C1 segment of cervical spinal cord (tissue), 14 donors: Measurements from ENCODE around the gene ITGAE.
A peak's percentile ranks its signal among the peaks of the same experiment; 100 is the strongest.
"Not testable (repeated sequence)": the region's sequence is repeated elsewhere in the genome, so short reads cannot be mapped to it uniquely, and the experiment has no call there.

Experiments
- DNase-seq, 14 donors: peaks; one replicate each; lab custom pipeline; 2025; lab: John Stamatoyannopoulos, UW

ITGAE gene

DNA sequence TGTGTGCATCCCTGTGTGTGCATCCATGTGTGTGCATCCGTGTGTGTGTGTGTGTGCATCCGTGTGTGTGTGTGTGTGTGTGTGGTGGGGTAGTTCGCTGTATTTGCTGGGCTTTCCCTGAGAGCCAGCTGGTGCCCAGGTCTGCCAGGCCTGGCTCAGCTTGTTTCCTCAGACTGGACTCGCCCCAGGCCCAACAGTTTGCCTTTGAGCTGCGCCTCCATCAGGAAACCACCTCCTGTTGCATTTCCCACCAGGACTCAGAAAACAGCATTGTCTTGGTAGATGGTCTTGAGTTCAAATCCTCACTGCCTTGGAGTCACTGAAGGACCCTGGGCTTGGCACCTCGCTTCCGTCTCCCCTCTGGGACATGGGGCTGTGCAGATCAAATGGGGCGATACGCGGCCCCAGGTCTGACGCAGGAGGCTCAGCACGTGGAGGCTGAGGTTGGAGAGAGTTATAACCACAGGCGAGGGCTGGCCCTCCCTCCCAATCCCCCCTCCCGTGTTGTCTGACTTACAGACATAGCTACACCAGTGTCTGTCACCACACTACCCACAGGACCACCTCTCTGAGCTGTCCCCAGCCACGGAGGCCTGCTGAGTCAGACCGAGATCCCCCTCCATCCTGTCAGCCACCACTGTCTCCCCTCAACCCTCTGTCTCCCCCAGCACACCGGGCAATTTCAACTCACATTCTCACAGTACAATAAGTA lies 4.7 kb downstream of the ITGAE start:
- peak in 1 of 14 donors; percentile 61 for DNase-seq

DNA sequence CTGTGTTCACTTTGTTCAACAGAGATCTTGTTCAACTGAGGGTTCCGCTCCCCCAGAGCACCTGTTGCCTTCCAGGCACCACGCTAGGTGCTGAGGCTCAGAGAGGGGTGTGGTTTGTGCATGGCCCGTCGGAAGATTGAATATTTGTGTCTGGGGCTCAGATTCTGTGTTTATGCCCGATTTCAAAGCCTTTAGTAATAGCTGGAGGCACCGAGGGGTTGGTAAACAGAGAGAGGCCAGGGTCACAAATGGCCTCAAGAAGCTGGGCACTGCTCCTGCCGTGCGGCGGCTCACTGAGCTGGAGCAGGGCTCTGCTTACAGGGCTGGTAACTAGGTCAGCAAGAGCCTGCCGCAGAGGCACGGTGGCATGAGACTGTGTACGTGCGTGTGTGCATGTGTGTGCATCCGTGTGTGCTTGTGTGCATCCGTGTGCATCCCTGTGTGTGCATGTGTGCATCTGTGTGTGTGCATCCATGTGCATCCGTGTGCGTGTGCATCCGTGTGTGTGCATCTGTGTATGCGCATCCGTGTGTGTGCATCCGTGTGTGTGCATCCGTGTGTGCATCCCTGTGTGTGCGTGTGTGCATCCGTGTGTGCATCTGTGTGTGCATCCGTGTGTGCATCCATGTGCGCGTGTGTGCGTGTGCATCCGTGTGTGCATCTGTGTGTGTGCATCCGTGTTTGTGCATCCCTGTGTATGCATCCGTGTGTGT lies 5.4 kb downstream of the ITGAE start:
- DNase-seq, result peak in 1 of 14 donors; percentile 51

DNA sequence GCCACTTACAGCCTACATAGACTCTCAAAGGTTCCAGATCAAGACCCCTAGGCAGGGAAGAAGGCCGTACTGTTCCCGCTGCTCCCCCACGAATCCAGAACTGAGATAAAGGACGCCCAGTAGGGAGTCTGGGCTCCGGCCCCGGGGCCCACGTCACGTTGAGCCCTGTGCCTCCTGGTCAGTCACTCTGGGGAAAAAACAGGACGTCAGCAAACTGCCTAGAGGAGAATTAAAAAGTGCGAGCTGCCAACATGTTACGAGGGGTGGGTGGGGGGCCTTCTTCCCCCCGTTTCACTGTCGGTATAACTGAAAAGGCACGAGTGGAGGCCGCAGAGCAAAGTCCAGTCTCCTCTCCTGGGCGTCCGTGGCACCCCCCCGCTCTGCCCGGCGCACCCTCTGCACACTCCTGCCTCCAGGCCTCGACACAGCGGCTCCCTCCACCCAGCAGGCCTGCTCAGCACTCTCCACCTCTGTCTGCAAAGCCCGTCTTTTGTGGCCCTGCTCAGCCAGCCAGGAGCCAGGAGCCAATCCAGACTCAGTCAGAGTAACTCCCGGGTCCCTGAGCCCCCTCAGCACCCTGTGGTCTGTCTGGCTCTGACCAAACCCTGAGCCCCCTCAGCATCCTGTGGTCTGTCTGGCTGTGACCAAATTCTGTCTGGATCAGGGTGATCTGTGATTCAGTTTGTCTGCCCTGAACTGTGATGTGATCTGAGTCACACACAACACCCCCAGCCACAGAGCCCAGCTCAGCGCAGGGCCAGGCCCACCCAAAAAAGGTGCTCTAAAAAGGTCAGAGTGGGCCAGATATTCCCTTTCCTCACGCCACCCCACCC lies 6.2 kb downstream of the ITGAE start:
- DNase-seq, result no peak

DNA sequence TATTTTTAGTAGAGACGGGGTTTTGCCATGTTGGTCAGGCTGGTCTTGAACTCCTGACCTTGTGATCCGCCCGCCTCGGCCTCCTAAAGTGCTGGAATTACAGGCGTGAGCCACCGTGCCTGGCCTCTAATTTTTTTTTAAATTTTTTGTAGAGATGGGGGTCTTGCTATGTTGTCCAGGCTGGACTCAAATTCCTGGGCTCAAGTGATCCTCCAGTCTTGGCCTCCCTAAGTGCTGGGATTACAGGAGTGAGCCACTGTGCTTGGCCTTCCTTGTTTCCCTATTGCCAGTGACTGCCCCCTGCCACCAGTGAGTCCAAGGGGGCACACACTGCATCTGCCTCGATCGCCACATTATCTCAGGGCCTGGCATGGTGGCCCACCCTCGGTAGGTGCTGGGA lies 6.8 kb downstream of the ITGAE start:
- not testable (repeated sequence) for DNase-seq

DNA sequence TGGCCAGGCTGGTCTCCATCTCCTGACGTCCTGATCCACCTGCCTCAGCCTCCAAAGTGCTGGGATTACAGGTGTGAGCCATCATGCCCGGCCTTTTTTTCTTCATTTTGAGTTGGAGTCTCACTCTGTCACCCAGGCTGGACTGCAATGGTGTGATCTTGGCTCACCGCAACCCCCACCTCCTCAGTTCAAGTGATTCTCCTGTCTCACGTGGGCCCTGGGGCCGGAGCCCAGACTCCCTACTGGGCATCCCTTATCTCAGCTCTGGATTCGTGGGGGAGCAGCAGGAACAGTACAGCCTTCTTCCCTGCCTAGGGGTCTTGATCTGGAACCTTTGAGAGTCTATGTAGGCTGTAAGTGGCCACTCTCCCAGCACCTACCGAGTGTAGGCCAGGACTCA lies 7.7 kb downstream of the ITGAE start:
- not testable (repeated sequence) for DNase-seq

DNA sequence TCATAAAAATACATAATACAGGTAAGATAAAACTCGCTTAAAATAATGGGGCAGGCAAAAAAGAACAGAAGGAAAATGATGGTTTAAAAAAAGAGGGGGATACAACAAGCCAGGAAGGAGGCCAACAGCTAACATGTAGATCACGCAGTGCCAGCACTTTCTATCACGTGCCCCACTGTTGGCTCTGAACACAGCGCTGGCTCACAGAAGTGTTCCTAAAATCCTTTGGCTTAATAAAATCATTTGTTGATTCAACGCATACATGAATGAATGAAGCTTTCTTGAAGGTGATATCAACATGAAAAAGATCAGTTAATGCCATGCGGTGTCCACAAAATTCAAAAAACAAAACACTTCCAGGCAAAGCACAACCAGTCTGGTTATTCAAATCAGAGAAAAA lies 8.5 kb downstream of the ITGAE start:
- peak in 8 of 14 donors; percentile 0 to 55 (median 12) for DNase-seq

DNA sequence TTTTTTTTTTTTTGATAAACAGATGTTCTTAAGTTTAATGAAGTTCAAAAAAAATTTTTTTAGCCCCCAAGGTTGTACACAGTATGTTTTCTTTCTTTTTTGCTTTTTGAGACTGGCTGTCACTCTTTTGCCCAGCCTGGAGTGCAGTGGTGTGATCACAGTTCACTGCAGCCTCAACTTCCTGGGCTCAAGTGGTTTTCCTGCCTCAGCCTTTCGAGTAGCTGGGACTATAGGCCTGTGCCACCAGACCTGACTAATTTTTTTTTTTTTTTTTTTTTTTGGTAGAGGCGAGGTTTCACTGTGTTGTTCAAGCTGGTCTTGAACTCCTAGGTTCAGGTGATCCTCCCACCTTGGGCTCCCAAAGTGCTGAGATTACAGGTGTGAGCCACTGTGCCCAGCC lies 12.8 kb downstream of the ITGAE start:
- no peak for DNase-seq

DNA sequence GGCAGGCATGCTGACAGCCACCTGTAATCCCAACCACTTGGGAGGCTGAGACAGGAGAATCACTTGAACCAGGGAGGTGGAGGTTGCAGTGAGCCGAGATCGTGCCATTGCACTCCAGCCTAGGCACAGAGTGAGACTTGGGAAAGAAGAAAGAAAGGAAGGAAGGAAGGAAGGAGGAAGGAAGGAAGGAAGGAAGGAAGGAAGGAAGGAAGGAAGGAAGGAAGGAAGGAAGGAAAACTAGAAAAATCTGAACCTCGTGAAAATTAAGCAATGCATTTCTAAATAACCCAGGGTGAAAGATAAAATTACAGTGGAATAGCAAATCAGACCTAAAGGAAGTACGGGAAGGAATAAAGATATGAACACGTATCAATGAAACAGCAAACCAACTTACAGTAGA lies 15.7 kb downstream of the ITGAE start:
- not testable (repeated sequence) for DNase-seq

DNA sequence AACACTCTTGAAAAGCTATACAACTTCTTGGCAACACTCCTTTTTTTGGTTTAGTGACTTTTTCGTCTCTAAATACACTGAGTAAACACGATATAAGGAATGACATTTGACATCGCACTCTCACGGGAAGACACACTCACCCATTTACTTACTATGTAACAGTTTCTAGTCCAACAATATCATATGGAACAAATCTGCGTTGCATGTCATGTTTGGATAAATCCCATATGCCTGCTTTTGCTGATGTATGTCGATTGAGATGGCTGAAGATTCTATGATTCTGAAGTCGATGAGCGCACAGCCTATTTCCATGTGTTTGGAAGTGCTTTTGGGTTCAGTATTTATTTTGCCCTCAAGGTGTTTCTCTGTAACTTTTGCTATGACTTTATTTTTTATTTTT lies 18.2 kb downstream of the ITGAE start:
- DNase-seq, result no peak

DNA sequence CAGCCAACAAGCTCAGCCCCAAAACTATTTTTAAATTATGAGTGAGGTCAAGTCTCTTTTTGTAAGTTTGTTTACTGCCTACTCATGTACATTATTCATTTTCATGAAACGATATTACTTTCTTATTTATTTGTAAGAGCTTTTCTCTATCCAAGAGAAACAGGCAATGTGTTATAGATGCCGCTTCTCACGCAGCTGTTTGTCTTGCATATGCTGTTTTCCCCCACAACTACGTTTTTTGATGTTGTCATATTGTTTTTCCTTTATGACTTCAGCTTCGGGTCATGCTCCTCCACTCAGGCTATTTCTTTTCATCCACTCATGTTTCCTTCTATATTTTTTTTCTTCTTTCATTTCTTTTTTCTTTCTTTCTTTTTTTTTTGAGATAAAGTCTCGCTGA lies 20.0 kb downstream of the ITGAE start:
- no peak for DNase-seq

DNA sequence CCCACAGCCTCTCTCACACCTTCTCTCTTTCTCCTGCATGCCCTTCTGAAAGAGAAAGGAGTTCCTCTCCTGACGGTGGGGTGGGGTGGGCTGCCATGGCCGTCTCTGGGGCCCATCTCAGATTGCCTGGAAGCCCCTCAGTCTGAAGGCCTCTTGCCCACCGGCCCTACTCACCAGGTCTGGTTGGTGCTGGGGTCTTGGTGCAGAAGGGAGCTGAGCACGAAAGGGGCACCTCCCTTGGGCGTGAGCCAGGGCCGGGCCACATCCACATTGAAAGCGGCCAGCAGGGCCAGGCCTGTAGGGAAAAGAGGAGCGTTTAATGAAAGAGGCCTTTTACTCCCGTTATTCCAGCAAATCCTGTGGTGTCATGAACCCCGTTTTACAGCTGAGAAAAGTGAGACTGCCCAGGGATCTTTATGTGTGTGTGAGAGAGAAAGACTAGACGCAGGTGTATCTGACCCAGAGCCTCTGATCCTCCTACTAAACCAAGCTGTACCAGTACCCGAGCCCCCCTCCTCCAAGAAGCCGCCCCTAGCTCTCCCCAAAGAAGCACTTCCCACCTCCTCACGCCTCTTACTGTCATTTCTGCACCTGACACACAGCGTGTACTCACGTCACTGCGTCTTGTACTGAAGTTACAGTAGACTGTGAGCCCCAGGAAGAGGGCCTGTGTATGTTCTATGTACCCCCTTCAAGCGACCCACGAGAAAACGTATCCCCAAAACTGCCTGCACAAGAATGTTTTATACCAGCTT lies 23.4 kb downstream of the ITGAE start:
- no peak for DNase-seq

DNA sequence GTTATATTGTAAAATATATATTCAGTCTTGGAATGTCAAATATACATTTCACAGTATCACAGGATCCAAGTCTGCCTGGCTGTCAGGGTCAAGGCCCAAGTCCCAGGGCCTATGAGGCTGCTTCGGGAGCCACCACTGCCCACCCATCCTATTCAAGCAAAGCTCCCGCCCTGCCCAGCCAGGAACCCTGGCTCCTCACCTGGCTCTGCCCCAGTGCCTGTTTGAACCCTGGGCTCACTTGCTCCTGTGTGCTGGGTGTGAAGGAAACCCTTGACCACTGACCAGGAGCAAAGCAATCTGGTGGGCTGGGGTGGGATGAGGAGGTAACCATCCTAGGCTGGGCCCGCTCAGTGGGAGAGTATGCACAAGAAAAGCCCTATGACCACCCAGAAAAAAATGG lies 27.0 kb downstream of the ITGAE start:
- DNase-seq, result no peak

DNA sequence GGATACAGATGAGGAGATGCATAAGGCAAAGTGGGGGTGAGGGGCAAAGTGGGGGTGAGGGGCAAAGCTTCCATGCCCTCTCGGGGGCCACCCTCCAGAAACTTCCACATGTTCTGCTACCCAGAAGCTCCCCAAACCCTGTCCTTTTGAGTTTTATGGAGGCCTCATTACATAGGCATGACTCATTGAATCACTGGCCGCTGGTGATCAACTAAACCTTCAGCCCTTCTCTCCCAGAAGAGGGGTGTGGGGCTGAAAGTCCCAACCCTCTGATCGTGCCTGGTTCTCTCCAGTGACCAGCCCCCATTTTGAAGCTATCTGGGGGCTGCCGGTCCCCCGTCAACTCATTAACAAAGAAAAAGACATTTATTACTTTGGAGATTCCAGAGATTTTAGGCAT lies 27.5 kb downstream of the ITGAE start:
- DNase-seq, result no peak

DNA sequence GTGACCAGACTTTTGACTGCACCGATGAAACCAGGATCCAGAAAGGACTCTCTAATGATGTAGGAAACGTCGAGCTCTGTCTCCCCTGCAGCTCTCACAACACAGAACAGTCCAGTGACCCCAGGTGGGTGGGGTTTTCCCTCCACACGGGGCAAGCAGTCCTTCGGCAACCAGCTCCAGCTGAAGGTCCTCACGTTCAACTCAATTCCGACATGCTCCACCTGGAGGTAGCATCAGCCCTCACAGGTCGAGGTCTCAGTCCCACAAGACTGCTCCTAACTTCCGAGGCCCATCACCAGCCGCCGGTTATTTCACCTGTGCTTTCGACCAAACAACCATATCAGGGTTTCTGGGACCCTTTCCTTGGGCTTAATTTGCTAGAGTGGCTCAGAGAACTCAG lies 28.2 kb downstream of the ITGAE start:
- DNase-seq, result no peak

DNA sequence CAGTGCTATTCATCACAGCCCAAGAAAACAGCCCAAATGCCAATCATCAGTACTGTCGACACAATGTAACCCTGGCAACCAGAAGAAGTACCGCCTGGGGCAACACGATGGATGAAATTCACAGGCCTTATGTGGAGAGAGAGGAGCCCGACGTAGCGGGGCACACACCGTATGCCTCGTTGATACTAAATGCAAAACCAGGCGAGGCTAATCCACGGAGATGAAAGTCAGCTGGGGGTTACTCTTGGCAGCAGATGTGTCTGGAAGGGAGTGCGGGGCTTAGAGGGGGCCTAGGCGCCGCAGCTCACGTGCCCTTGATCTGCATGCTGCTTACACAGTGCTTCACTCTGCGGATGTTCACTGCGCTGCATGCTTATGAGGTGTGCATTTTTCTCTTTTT lies 29.8 kb downstream of the ITGAE start:
- no peak for DNase-seq

DNA sequence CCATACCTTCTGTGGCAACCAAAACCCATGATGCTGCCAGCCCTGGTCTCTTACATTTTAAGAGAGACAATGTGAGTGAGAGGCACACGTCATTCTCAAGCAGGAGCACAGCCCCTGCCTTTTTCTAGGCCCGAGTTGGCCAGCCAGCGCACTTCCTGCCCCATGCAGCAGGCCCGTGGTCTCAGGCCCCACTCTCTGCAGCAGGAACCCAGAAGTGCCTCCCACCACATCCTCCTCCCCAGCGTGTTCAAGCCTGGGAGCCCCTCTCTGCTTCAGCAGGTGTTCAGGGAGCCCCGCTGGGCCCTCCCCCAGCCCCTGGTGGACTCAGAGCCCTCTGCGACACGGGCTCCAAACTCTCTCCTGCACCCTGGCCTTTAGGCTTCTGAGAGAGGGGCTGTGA lies 30.5 kb downstream of the ITGAE start:
- no peak for DNase-seq

DNA sequence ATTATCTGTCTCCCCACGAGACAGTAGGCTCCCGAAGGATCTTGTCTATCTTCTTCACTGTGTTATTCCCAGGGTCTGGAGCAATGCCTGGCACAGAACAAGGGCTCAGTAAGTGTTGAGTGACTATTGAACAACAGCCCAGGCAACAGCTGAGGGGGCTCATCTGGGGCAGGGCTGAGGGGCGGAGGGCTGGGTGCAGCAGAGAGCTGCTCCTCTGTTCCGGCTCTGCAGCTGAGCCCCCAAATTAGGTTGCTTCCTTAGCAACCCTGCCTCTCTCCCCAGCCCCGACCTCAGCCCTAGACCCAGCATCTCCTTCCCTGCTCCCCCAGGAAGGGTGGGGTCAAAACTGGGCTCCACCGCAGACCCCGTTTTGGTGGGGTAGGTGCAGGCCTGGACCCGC lies 32.2 kb downstream of the ITGAE start:
- DNase-seq, result no peak

DNA sequence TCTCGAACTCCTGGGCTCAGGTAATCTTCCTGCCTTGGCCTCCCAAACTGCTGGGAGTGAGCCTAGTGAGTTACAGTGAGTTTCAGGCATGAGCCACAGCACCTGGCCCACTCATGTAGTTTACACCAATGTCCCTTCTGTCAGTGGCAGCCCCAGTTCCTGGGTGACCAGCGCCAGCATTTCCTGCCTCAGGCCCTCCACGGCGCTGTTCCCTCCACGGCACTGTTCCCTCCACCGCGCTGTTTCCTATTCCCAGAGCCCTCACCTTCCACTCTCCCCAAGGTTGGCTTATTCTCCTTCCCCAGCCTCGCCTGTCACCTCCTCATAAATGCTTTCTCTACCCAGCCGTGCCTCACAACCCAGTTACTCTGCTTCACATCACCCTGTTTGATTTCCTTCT lies 32.6 kb downstream of the ITGAE start:
- DNase-seq, result no peak

DNA sequence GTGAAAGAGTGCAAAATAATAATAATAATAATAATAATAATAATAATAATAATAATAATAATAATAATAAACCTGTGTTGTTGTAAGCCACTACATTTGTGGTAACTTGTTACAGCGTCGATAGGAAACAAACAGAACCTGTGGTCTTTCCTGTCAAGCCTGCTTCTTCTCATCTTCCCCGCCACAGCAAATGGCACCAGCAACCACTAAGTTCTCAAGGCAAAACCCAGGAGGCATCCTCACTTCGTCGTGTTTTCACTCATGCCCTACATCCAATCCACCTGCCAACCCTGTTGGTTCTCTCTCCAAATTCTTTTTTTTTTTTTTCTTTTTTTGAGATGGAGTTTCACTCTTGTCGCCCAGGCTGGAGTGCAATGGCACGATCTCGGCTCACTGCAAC lies 34.2 kb downstream of the ITGAE start:
- DNase-seq, result no peak

DNA sequence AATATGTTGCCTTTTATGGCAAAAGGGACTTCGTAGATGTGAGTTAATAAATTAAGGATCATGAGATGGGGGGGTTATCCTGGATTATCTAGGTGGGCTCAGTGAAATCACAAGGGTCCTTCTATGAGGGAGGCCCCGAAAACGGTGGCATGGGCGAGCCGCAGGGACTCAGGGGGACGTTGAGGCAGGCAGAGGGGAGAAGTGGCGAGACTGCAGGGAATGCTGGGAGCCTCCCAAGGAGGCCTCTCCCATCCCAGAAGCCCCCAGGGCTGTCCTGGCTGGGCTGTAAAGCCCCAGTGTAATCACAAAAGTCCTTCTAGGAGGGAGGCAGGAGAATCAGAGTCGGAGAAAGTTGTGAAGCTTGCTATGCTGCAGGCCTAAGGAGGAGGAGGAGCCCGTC lies 35.0 kb downstream of the ITGAE start:
- no peak for DNase-seq

DNA sequence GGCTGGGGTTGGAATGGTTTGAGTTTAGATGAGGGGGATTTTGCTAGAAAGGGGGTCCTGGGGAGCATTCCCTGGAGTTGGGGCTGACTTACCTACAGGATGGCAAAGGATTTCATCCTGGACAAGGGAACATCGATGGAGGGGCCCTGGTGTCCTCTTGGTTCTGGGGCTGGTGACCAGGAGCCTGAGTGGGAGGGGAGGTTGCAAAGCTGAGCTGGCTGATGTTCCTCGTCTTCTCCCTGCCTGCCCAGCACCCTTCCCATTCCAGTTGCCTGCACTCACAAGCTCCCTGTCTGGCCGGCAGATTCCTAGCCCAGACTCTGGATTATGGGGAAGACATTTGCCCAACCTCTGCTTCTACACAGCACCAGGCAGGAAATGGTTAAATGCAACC lies 37.2 kb downstream of the ITGAE start:
- DNase-seq, result no peak
